Renal cortical epithelial cell (primary cell): ENCODE measurements around the gene RAB29. TPM values are rescaled to one million over a fixed set of nuclear protein-coding genes. Genes with fewer than 3 reads are reported as not detected.

Experiments used
- DNase-seq: peaks from one replicate; pipeline ENCODE4 v3.0.0-alpha.2; 2011; ENCODE audit warnings: low read depth
- total RNA-seq: library from RNA; depleted of rRNA; stranded (reverse); fragments of >200 nt; gene quantifications from 2 replicates; pipeline ENCODE4 v1.2.3, GENCODE V29; 2014

The RAB29 gene
- total RNA-seq, 1 donor from 2014 or later: 53.2 TPM

DNA sequence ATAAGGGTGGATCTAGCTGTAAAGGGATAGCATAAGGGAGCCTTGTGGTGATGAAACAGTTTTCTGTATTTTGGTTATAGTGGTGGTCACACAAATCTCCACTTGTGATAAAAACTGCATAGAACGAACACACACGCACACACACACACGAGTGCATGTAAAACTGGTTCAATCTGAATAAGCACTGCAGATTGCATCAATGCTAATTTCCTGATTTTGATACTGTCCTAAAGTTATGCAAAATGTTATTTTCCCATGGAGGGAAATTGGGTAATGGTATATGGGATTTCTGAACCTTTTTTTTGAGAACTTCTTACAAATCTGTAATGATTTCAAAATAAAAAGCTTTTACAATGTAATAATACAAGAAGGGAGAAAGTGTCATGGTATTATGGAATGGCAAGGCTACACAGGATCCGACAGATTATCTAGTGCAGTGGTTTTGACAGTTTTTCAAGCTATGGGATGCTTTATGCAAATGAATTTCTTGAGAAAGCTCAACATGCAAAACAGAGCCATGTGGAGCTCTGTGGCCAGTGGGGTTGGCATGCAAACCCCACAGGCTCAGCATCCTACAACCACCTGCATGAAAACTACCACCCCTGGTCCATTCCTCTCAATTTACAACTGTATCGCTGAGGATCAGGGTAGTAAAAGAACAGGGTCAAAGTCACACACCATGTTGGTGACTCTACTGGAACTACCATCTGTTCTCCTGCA lies 18.9 kb upstream of the RAB29 start:
- no peak for DNase-seq

DNA sequence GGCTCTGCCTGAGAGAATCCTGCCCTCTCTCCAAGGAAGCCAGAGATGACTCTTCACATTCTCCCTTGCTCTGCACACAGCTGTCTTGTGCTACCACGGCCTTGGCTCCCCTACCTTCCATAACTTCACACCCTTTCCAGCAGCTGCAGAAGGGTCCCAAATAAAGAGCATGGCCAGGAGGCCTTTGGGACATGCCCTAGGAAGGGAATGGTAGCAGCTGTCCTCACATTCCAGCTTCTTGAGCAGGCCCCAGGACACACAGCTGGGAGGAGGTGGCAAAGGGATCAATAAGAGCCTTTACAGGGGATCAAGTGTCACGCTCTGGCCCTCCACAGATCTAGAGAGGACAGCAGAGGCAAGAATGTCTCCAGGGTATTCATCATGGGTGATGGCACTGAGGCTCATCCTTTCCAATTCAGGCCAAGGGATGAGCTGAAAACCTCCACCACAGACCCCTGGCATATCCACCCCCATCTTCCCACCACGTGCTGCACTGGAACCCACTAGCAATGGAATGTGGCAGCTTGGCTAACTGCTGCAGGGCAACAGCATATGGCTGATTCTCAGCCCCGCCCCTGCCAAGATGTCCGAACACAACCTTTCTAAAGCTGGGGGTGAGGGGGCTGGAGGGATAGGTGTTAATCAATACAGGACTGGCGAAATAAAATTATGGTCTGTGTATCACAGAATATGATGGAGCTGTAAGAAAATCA lies 17.8 kb upstream of the RAB29 start:
- no peak for DNase-seq

DNA sequence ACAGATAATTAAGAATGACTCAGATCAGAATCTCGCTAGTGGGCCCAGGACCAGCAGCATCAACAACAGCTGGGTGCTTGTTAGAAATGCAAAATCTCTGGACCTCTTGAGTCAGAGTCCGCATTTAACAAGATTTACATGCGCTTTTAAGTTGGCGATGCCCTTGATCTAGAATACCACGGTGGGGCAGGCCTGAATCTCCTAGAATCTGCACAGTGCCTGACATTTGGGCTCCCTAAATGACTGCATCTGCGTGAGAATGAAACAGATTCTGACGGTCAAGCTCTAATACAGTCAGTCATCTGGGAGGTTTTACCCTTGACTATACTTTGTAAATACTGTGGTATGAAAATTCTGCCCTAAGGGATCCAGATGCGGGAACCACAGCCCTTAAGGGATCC lies 17.2 kb upstream of the RAB29 start:
- DNase-seq: no peak

DNA sequence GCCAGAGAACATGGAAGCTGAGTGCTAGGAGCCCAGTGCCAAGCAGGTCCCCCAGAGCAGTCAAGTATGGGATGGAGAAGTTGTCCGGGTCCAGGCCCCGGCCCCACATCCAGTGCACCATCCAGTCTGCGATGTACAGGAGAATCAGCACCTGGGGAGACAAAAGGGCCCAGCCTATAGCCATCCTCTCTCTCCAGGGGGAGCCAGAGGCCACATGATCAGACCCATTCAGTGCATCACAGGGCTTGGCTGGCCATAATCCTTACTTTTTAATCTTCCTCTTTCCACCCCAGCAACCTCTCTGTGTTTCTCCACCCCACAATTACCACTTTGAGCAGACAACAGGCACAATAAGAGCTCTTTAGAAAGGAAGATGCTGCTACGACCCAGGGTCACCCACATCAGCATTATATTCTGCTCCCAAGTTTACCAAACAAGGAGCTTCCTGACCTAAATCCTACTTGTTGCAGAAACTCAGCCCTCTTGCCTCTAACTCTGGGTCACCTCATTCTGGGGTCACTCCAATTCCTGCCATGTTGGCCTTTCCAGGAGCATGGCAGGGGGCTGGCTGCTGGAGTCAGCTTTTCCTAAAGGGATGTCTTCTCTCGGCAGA lies 16.4 kb upstream of the RAB29 start:
- peak; percentile 38 for DNase-seq

DNA sequence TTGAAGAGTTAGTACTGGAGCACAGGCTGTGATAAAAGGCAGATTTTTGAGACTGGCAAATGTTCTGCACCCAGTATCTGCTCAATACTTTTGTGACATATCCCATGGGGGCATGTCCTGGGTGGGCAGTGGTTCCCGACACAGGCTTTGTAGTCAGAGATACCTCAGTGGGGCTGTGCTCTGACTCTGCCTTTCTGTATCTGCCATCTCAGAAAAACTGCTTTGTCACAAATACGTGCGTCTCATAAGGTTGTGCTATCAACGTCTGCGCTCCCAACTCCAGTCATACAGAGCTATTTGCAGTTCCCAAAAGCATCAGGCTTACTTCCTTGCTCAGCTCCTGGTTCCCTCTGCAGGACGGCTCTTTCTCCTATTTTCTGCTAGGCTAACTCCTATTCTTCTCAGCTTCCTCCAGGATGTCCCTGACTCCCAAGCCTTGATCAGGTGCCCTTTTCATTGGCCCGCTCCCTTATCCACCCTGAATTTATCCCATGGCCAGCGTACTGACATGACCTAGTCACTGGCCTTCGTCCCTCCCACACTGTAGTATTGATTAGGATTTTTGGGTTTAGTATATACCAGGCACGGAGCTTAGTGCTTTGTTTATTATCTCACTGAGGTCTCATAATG lies 12.1 kb upstream of the RAB29 start:
- DNase-seq: no peak

DNA sequence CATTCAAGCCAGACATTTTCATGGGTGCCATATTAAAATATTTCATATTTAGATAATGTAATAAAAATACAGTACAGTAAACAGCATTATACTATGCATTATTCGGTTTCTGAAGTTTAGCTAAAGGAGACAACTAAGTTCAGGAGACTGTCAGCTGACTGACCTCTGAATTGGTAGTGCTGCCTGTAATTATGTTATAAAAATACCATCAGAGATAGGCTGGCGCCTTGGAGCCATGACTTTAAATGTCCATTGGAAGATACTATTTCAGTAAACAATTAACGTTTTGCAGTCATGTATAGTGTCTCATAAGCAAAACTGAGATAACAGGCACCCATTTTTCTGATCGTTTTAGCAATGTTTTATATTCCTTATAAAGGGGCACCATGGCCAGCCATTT lies 11.3 kb upstream of the RAB29 start:
- no peak for DNase-seq

DNA sequence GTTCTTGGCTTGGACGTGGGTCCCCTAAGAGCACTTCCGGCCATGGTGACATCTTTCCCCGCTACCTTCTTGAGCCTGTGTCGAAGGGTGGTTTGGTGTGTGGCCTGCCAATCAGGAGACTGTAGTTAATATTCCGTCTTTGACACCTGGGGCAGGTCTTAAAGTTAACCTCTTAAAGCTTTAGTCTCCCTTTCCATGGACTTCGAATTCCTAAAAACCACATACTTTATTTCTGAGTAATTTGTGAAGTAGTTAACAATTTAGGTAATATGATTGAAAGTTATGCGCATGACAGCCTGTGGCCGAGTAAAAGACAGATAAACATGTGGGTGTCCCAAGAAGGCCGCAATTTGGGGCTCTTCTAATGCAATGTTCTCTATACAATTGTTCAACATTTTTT lies 10.2 kb upstream of the RAB29 start:
- DNase-seq: no peak

DNA sequence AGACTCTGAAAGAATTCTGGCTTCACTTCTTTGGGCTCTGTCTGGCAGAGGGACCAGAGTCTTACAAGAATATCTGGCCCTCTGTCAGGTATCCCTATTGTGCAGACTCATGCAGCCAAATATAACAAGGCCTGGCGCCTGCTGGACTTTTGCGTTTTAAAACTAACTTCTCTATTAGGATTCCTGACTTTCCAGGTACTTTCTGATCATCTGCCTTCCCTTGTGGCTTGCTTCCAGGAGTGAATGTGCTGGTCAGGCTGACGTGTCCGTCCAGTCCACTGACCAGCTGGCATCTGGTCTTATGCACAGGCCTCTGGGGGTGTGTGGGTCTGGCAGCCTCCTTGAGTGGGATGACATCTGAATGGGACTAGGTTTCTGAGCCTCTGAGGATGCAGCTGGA lies 8.6 kb upstream of the RAB29 start:
- DNase-seq: peak; percentile 85

DNA sequence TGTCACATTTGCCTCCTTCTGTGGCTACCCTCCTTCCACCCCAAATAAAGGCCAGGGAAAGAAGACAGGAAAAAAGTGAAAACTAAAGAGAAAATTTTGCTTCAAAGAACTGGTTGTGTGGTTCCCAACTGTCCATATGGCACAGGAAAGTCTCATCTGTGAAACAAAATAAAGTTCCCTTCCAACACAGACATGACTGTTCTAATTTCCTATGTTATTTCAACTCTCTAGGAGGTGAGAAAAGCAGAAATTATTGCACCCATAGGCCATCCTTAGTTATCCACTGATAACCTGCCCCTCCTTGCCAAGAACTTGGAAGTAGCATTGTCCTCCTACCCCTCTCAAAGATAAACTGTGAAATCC lies 8.1 kb upstream of the RAB29 start:
- DNase-seq: no peak

DNA sequence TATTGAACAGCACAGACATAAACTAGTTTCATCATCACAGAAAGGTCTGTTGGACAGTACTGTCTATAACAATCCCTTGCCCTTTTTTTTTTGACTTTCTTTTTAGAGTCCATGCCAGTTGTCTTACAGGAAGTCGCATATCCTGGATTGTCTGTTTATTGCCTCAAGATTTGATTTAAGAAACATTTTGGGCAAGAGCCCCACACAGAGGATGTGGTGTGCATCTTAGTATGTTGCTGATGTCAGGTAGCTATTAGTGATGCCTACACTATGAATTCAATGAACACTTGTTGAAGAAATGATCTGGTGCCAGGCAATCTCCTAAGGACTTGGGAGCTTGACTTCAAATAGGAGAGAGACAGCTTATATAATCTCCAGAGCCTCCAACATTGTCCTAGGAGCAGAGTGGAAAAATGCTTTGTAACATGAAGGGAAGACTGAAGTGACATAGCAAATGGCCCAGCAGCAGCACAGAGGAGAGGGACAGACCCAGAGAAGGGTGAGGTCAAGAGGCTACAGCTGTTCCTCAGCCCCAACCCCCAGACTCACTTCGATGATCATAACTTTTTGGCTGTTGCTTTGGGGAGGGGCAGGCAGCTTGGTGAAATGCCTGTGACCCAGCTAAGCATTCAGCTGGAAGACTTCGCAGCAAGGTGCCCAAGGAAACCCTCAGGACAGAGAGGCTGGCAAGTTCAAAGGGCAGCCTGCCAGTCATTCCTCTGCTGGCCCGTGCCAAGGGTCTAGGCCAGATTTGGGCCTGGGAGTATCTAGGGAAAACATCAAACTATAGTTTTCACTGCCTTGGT lies 7.5 kb upstream of the RAB29 start:
- no peak for DNase-seq

DNA sequence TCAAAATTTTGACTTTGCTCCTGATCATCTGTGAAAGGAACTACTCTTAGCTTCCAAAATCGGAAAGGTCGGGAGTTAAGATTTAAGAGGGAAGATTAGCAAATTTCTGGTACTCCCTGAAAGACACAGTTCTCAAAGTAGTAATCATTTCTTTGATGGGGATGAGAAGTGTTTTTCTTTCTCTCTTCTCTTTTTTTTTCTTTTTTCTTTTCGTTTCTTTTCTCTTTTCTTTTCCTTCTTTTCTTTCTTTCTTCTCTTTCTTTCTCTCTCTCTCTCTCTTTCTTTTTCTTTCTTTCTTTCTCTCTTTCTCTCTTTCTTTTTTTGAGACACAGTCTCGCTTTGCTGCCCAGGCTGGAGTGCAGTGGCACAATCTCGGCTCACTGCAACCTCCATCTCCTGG lies 5.1 kb upstream of the RAB29 start:
- no peak for DNase-seq

DNA sequence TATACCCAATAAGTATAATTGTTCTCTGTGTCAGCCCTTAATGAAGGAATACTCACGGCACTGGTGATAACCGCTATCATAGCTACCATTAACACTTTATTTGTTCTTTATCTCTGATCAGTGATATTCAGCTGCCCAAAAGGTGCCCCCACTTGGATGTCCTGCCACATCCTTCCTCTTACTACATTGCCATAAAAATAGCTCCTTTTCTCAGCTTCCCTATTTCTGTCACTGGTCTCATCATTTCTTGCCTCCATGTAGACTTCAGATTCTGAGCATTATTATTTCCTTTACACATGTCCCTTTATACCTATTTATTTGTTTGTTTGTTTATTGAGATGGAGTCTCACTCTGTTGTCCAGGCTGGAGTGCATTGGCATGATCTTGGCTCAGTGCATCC lies 2.7 kb upstream of the RAB29 start:
- DNase-seq: no peak

DNA sequence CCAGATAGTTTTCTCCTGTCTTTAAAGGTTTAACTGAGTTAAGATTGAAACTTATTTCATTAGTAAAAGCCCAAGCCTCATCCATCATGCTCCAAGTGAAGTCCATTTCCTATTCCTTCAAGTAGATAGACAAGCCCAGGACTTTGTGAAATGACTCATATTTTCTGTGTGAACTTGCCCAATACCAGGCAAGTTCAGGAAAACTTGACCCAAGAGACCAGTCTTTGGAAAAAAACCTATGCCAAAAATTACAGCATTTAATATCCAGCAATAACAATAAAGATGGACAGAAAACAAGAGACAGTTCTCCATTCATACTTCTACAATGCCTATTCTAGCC lies 405 bp upstream of the RAB29 start:
- peak; percentile 74 for DNase-seq

DNA sequence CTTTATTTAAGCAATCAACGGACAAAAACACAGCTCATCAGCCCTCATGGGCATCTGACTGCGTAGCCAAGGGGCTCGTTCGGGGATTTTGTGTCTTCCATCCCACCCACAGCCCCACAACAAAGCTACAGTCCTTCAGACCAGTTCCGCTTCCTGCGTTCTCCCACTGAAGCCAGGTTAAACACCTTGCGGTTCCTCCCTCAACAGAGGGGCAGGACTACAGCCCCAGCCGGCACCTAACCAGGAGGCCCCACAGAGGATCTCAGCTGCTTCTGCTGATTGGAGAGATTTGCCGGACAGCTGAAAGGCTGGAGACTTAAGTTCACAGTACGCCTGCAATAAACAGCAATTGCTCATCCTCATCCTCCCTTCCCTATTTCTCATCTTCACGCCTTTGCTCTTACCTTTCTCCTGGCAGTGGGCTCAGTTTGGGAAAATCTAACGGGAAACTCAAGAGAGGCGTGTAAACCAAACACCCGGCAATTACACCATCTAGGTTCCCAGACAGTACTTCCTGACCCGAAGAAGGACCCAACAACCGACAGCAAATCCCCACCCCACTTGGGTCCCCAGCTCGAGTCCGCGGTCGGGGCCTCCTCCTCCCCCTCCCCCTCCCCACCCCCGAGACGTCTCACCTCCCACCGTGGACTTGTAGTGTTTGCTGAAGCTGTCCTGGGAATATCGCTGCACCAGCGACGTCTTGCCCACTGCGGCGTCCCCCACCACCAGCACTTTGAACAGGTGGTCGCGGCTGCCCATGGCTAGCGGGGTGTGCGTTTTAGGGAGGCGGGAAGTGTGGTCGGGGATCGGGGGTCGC lies 876 bp downstream of the RAB29 start:
- peak; percentile 23 for DNase-seq

DNA sequence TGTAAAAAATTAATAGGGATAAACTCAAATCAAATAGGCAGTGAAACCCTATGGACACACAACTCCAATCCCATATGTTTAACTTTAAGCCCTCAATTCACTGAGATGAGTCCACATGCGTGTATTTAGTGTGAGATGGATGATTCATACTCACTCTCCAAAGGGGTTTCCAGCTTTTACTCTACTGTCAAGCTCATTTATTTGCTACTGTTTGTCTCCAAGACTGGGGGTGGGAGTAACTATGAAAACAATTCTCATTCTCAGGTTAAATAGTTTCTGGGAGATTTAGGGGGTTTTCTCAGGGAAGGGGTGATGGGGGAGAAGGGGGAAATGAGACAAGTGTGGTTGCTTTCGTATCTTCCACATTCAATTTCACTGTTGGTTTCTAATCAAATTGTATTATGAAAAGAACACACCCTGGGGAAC lies 2.7 kb downstream of the RAB29 start:
- no peak for DNase-seq

DNA sequence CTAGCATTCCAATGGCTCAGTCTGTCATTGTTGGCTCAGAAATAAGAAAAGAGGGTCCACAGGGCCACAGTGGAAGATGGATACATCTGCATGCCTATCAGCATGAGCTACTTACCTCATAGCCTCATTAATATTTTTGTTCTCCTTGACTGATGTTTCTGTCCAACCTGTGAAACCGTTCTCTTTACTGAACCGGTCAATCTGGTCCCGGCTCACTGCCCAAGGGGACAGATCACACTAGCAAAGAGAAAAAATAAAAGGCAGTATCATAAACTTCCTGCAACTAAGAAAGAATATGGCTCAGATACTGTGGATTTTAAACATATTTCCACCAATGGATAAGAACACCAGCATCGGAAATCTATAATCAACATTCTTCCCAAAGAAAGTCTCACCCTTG lies 4.7 kb downstream of the RAB29 start:
- no peak for DNase-seq

DNA sequence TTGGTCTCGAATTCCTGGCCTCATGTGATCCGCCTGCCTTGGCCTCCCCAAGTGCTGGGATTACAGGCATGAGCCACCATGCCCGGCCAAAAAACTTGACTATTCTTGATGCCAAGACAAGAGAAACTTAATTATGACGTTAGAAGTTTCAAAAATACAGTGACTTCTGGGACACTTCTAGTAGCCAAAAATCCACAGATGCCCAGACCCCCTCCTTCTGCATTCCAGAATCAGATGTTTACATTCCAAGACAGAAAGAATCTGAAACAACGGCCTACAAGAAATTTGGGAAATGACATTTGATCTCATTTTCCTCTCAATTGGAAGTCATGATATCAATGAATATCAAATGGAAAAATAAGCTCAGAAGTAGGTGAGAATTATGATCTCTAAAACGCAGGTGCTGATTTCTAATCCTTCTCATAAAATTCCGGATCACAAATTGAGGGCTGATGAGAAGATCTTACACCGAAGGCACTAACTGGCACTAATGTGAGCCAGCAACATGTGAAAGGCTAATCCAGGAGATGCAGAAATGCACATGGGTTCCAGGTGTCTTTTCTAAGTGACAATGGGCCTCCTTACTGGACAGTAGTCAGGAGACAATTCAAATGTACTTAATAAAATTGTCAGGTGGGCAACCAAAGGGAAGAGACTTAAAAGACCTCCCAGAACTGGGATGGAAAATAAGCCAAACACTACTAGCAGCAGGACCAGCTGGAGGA lies 5.5 kb downstream of the RAB29 start:
- DNase-seq: no peak

DNA sequence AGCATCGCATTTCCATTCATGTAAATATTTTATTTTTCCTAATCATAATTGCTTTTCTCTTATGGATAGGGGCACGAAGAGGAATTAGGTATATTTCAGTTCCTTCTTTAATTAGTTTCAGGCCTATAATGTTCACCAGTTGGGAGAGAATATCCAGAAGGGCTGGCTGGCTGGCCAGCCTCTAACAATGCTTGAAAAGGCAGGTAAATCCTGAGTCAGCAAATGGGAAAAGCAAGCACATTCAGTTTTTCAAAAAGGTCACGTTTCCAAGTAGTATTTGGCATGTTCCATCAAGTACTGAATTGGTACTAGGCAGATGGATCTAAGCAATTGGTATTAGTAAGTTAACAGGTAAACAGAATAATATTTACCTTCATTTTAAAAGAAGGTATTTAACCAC lies 8.0 kb downstream of the RAB29 start:
- DNase-seq: no peak

DNA sequence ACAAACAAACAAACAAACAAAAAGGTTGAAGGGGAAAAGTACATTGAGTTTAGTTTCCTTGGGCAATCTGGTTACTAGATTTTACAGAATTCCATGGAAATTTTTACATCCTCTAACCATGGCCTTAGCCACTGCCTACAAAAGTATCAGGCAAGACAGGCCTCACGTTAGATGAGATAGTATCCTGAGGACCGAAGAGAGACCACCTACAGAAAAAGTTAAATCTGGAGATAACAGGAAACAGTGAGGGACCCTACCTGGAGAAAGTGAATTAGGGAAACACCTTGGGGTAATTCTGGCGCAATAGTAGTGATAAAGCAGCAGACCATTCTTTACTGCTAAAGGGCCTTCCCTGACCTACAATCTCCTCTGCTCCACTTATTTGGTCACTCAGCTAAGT lies 8.7 kb downstream of the RAB29 start:
- DNase-seq: no peak

DNA sequence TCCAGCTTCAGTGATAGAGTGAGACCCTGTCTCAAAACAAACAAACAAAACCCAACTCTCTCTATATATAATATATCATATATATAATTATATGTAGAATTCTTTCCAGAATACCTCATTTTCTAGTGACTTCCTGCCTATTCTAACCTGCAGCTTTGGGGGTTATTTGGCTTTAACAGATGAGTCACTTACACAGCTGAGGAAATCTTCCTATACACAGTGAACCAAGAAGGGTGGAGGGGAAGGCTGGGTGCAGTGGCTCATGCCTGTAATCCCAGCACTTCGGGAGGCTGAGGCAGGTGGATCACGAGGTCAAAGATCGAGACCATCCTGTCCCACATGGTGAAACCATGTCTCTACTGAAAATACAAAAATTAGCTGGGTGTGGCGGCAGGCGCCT lies 9.2 kb downstream of the RAB29 start:
- peak; percentile 68 for DNase-seq

DNA sequence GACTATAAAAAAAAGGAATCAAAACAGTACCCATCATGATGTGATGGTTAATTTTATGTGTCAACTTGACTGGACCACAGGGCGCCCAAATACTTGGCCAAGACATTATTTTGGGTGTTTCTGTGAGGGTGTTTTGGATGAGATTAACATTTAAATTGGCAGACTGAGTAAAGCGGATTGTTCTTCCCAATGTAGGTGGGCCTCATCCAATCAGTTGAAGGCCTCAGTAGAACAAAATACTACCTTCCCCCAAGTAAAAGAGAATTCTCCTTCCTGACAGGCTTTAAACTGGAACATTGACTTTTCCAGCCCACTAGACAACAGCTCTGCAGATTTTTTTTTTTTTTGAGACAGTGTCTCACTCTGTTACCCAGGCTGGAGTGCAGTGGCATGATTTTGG lies 10.7 kb downstream of the RAB29 start:
- no peak for DNase-seq
